B cell (primary cell): ENCODE measurements around the gene PSD. TPM values are rescaled to one million over a fixed set of nuclear protein-coding genes. Genes with fewer than 3 reads are reported as not detected.

Experiments used
- ATAC-seq: fragments of 200-7000 bp; cut with Tn5 transposase; one replicate; pipeline ENCODE4 v1.10.0; 2021; ENCODE audit warnings: low read depth, mild to moderate bottlenecking, moderate number of reproducible peaks, moderate library complexity
- CTCF ChIA-PET: fragments of 350-600 bp; sonication (Branson Sonifier 250); formaldehyde crosslinking; loops from one replicate; lab custom pipeline; 2021; ENCODE audit warnings: antibody characterized with exemption, inconsistent platforms; lab: Charles Lee
- POLR2A ChIA-PET: fragments of 350-600 bp; sonication (Branson Sonifier 250); formaldehyde crosslinking; loops from one replicate; lab custom pipeline; 2021; ENCODE audit warnings: antibody characterized with exemption; lab: Charles Lee
- DNase-seq: peaks from one replicate; pipeline ENCODE4 v3.0.0; 2013
- H2AFZ ChIP-seq: 2 replicates; pipeline ENCODE4 v1.6.1; 2012; ENCODE audit warnings: mild to moderate bottlenecking, low read depth, low read length; ENCODE audit not compliant: insufficient read depth, poor library complexity, severe bottlenecking
- H3K27ac ChIP-seq, 2 donors: 1 replicate in 1 of 2; 2 replicates in 1 of 2; pipeline ENCODE4 v1.5.1; 2012 to 2013; ENCODE audit warnings: low read length in 2 of 2, mild to moderate bottlenecking in 2 of 2, moderate library complexity in 1 of 2
- H3K27me3 ChIP-seq, 4 experiments: fragments of 200-600 bp in 1 of 4; sonication (generic) in 1 of 4; replicated peaks in 1 of 4; 1 replicate in 2 of 4; 2 replicates in 2 of 4; pipeline versions ENCODE4 v1.6.1 to v1.7.0; 2013 to 2016; ENCODE audit warnings: low read length in 3 of 4, mild to moderate bottlenecking in 2 of 4, mixed read lengths in 1 of 4, moderate library complexity in 1 of 4; ENCODE audit not compliant: insufficient read depth in 4 of 4, control insufficient read depth in 3 of 4; ENCODE audit errors: control extremely low read depth in 1 of 4
- H3K36me3 ChIP-seq, 2 experiments: replicated peaks in 1 of 2; 1 replicate in 1 of 2; 2 replicates in 1 of 2; pipeline versions ENCODE4 v1.6.1 to v1.7.1; 2013; ENCODE audit warnings: low read length in 1 of 2; ENCODE audit not compliant: insufficient read depth in 2 of 2, control insufficient read depth in 1 of 2; ENCODE audit errors: control extremely low read depth in 1 of 2, extremely low read depth in 1 of 2
- H3K4me1 ChIP-seq, 2 donors: fragments of 200-600 bp in 1 of 2; sonication (generic) in 1 of 2; 1 replicate in 1 of 2; 2 replicates in 1 of 2; pipeline versions ENCODE4 v1.5.1 to v1.6.1; 2013 to 2017; ENCODE audit warnings: low read length in 2 of 2; ENCODE audit not compliant: control insufficient read depth in 2 of 2, insufficient read depth in 2 of 2
- H3K4me2 ChIP-seq: replicated peaks from 2 replicates; pipeline ENCODE3; 2012; ENCODE audit warnings: mild to moderate bottlenecking, low read depth, low read length; ENCODE audit not compliant: poor library complexity, severe bottlenecking
- H3K4me3 ChIP-seq, 5 experiments: fragments of 200-600 bp in 1 of 5; sonication (generic) in 1 of 5; 1 replicate in 3 of 5; 2 replicates in 2 of 5; pipeline versions ENCODE4 v1.5.1 to v1.7.0; 2011 to 2016; ENCODE audit warnings: low read length in 4 of 5, mild to moderate bottlenecking in 4 of 5, low read depth in 2 of 5, control low read depth in 1 of 5, moderate library complexity in 1 of 5; ENCODE audit not compliant: insufficient read depth in 1 of 5; ENCODE audit errors: control extremely low read depth in 1 of 5, extremely low read depth in 1 of 5
- H3K79me2 ChIP-seq: fragments of 200-600 bp; sonication (generic); one replicate; pipeline ENCODE4 v1.6.0; 2016; ENCODE audit warnings: low read length; ENCODE audit not compliant: control insufficient read depth, insufficient read depth
- H3K9ac ChIP-seq: fragments of 200-600 bp; sonication (generic); 2 replicates; pipeline ENCODE4 v1.6.1; 2017; ENCODE audit warnings: mild to moderate bottlenecking, low read length, moderate library complexity
- H3K9me3 ChIP-seq, 3 donors: one replicate each; pipeline versions ENCODE4 v1.6.1 to v1.7.1; 2013; ENCODE audit warnings: low read length in 2 of 3; ENCODE audit not compliant: control insufficient read depth in 2 of 3, insufficient read depth in 1 of 3; ENCODE audit errors: control extremely low read depth in 1 of 3
- H4K20me1 ChIP-seq: 2 replicates; pipeline ENCODE4 v1.6.0; 2012; ENCODE audit warnings: mild to moderate bottlenecking, low read length; ENCODE audit not compliant: insufficient read depth, control insufficient read depth, poor library complexity, severe bottlenecking
- H3K27ac Mint-ChIP-seq: one replicate; pipeline ENCODE4 v1.8.0; 2021; ENCODE audit warnings: mixed read lengths
- H3K27me3 Mint-ChIP-seq: one replicate; pipeline ENCODE4 v1.8.0; 2021; ENCODE audit warnings: mixed read lengths
- H3K4me1 Mint-ChIP-seq: one replicate; pipeline ENCODE4 v1.8.0; 2021; ENCODE audit warnings: mixed read lengths
- H3K4me3 Mint-ChIP-seq: one replicate; pipeline ENCODE4 v1.8.0; 2021; ENCODE audit warnings: mixed read lengths
- H3K9me3 Mint-ChIP-seq: one replicate; pipeline ENCODE4 v1.8.0; 2022; ENCODE audit warnings: mixed read lengths; ENCODE audit not compliant: insufficient read depth
- EZH2 ChIP-seq: IDR thresholded peaks from 2 replicates; pipeline ENCODE4 v1.6.1; 2012; ENCODE audit warnings: borderline replicate concordance, low read depth, mild to moderate bottlenecking, moderate library complexity, low read length; ENCODE audit not compliant: insufficient read depth, poor library complexity, severe bottlenecking
- WGBS: methylation state at CpG from one replicate; pipeline ENCODE4 v1.1.5; 2013; ENCODE audit warnings: missing lambda C conversion rate; ENCODE audit not compliant: insufficient coverage; 5-methylcytosine and 5-hydroxymethylcytosine counted together
- intact Hi-C: fragments of 100-400 bp; cut with micrococcal nuclease; formaldehyde crosslinking; loops from one replicate; pipeline ENCODE4 v1.10.0; 2022
- polyA plus RNA-seq: library from polyadenylated mRNA; depleted of rRNA; stranded (reverse); fragments of >200 nt; gene quantifications from 2 replicates; pipeline ENCODE4 v1.2.3, GENCODE V29; 2012
- total RNA-seq, 2 donors: library from RNA; stranded (reverse); fragments of 120-200 nt in 1 of 2; gene quantifications; 1 replicate in 1 of 2; 2 replicates in 1 of 2; pipeline versions ENCODE4 v1.2.3 to v1.2.4, GENCODE V29; 2013 to 2022
- TF ChIP-seq, protein P1 (sequence below): fragments of 200-600 bp; IDR thresholded peaks from one replicate; pipeline ENCODE4 v1.8.0; 2022; ENCODE audit warnings: antibody characterized with exemption, mild to moderate bottlenecking

PSD gene
- total and polyA plus RNA-seq, 2 donors (not counting 1 experiment from before 2014, with no cell fraction given), result 0.52 to 0.81 TPM

DNA sequence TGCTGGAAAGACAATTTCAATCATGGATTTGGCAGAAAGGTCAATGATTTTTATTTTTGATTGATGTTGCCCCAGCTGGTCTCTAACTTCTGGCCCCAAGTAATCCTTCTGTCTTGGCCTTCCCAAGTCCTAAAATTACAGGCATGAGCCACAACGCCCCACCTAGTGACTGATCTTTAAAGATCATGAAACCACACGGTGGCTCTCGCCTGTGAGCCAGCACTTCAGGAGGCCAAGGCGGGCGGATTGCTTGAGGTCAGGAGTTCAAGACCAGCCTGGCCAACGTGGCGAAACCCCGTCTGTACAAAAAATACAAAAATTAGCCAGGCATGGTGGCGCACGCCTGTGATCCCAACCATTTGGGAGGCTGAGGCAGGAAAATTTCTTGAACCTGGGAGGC lies 45.4 kb upstream of the PSD start:
- Mint-ChIP-seq H3K4me3 (no peak overlapping the region), H3K27ac (no peak overlapping the region), H3K4me1 (peaks cover 29% of the 10 kb centered on the region), H3K9me3 (no peaks in the 10 kb centered on the region), H3K27me3 (no peaks in the 10 kb centered on the region)
- Histone ChIP-seq H3K4me2 (no peak overlapping the region), H3K36me3 (no peaks in the 10 kb centered on the region), H3K4me3 (no peak overlapping the region), H3K9me3 (no peaks in the 10 kb centered on the region), H3K9ac (no peak overlapping the region), H3K79me2 (peaks cover 12% of the 10 kb centered on the region), H3K27ac (no peak overlapping the region), H3K4me1 (peaks cover 17 to 23% of the 10 kb centered on the region in 2 donors), H3K27me3 (peaks cover 0 to 4% (median 0%) of the 10 kb centered on the region in 4 experiments), H2AFZ (no peak overlapping the region), H4K20me1 (no peaks in the 10 kb centered on the region)
- TF ChIP-seq, protein P1, sequence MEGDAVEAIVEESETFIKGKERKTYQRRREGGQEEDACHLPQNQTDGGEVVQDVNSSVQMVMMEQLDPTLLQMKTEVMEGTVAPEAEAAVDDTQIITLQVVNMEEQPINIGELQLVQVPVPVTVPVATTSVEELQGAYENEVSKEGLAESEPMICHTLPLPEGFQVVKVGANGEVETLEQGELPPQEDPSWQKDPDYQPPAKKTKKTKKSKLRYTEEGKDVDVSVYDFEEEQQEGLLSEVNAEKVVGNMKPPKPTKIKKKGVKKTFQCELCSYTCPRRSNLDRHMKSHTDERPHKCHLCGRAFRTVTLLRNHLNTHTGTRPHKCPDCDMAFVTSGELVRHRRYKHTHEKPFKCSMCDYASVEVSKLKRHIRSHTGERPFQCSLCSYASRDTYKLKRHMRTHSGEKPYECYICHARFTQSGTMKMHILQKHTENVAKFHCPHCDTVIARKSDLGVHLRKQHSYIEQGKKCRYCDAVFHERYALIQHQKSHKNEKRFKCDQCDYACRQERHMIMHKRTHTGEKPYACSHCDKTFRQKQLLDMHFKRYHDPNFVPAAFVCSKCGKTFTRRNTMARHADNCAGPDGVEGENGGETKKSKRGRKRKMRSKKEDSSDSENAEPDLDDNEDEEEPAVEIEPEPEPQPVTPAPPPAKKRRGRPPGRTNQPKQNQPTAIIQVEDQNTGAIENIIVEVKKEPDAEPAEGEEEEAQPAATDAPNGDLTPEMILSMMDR, result no peak
- TF ChIP-seq EZH2, result no peak
- 95% methylated on average over 10 of the region's 10 CpGs for WGBS
- ATAC-seq (no peak), DNase-seq (no peak)
- ChIA-PET CTCF (interaction anchor here (4.0 kb wide), 1 partner anchor 14 kb away, joined by 36 read pairs; no protein-coding TSS in a partner anchor), POLR2A (no interaction called here)
- intact Hi-C loops, result no loop called here

DNA sequence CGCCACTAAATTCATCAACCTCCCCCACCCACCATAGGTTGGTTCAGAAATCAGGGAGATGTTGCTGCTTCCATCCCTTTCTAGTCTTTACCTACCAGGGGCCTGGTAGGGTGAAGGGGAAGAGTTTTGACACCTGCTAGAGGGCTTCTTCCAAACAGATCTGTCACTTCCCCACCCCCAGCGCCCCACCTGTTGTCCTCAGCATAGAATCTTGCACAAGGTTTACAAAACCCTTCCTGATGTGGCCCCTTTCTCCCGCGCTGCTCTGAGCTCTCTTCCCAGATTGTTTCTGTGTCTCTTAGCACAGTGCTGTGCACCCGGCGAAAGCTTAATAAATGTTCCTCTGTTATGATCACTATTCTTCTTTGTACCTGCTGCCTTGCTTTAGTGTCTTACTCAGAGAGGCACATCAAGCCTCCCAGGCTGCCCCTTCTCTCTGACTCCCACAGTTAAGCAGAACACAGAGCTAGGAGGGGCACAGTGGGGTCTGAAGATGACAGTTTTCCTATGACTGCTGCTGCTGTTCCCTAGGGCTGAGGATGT lies 44.0 kb upstream of the PSD start:
- TF ChIP-seq, protein P1, result no peak
- TF ChIP-seq EZH2, result no peak
- no peaks in the 10 kb centered on the region for H3K9me3 Mint-ChIP-seq
- ChIA-PET POLR2A (interaction anchor here (0.6 to 3.4 kb wide), 4 partner anchors 12 to 861 kb away, joined by 3 to 25 read pairs (median 10); partner anchors contain the start of genes C10orf95 and CUEDC2), CTCF (interaction anchor here (0.9 to 4.0 kb wide), 10 partner anchors 9 to 233 kb away, joined by 3 to 36 read pairs (median 4); partner anchors contain the start of genes C10orf95 and FBXL15)
- no peak overlapping the region for H3K4me3 ChIP-seq
- peaks cover 0 to 4% (median 0%) of the 10 kb centered on the region in 4 experiments for H3K27me3 ChIP-seq
- no peaks in the 10 kb centered on the region for H3K36me3 ChIP-seq
- peak overlapping the region; percentile 95 for H3K4me2 ChIP-seq
- H3K9ac ChIP-seq, result no peak overlapping the region
- no peaks in the 10 kb centered on the region for H3K27me3 Mint-ChIP-seq
- peak overlapping the region; percentile 95 for H2AFZ ChIP-seq
- H3K27ac Mint-ChIP-seq, result peak overlapping the region; percentile 7
- H3K9me3 ChIP-seq, result no peaks in the 10 kb centered on the region
- intact Hi-C loops, result no loop called here
- H3K27ac ChIP-seq, result no peak overlapping the region
- peaks cover 12% of the 10 kb centered on the region for H3K79me2 ChIP-seq
- H4K20me1 ChIP-seq, result no peaks in the 10 kb centered on the region
- WGBS, result 75% methylated on average over 5 of the region's 6 CpGs
- ATAC-seq (no peak), DNase-seq (no peak)
- H3K4me3 Mint-ChIP-seq, result peak overlapping the region; percentile 85
- peaks cover 29% of the 10 kb centered on the region for H3K4me1 Mint-ChIP-seq
- peaks cover 17 to 23% of the 10 kb centered on the region in 2 donors for H3K4me1 ChIP-seq
